SH-SY5Y (cell line): ENCODE data around the gene ZNF516.

Experiments
- GATA2 ChIP-seq: IDR thresholded peaks from 2 replicates; pipeline ENCODE4 v1.6.1; 2011; ENCODE audit warnings: mild to moderate bottlenecking, low read depth, low read length
- GATA3 ChIP-seq: IDR thresholded peaks from 2 replicates; pipeline ENCODE4 v1.6.1; 2011; ENCODE audit warnings: low read depth, mild to moderate bottlenecking, low read length, moderate library complexity

GRCh38 chr18:76383636-76384035 lies 111.4 kb downstream of the ZNF516 start:
- no peak for TF ChIP-seq GATA3
- TF ChIP-seq GATA2, result no peak
